T-helper 1 cell (primary cell): ENCODE results near the gene TTLL5.

Experiments used
- DNase-seq, 5 donors: peaks; one replicate each; pipeline ENCODE4 v3.0.0-alpha.2; 2012 to 2020

The TTLL5 gene

DNA sequence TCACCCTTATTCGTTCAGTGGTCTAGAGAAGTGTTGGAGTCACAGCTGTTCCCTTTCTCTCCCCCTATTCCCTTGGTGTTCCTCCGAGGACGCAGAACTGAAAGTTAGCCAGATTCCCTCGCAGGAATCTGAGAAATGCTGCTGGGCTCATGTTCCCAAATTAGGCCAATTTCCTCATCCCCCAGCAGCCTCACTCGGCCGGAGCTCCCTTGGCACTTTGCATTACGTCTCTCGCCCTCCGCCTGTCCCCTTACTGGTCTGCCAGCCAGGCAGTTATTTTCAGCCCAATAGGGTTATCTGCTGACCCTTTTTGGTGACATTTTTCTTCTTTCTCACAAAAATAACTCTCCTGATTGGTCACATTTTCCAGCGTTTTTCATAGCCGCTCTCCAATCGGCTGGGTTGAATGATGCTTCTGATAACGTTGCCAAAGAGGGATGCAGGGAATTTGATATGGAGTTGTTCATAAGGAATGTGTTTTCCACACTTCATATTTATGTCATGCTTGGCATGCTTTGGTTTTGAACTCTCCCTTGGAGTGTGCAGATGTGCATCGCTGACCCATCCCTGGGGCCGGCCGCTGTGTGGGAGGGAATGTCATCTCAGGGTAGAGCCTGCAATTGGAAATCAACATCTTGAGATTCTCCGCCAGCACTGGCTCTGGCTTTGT lies 334.5 kb downstream of the TTLL5 start:
- no peak for DNase-seq

DNA sequence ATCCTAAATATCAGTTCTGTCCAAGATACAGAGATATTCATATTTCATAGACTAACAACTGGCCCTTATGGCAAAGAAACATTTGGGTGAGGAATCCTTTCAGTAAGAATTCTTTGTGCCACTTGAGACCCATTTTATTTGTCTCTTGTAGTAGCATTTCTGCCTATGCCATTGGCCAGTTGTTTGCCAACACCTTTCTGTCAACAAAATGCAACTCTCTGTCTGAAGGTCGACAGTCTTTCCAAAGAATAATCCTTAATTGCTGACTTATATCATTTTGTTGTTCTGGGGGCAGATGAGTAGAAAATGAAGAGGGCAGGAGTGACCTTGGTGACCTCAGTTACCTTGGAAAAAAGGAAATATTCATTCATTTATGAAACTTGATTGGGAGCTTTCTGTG lies 335.4 kb downstream of the TTLL5 start:
- no peak for DNase-seq

DNA sequence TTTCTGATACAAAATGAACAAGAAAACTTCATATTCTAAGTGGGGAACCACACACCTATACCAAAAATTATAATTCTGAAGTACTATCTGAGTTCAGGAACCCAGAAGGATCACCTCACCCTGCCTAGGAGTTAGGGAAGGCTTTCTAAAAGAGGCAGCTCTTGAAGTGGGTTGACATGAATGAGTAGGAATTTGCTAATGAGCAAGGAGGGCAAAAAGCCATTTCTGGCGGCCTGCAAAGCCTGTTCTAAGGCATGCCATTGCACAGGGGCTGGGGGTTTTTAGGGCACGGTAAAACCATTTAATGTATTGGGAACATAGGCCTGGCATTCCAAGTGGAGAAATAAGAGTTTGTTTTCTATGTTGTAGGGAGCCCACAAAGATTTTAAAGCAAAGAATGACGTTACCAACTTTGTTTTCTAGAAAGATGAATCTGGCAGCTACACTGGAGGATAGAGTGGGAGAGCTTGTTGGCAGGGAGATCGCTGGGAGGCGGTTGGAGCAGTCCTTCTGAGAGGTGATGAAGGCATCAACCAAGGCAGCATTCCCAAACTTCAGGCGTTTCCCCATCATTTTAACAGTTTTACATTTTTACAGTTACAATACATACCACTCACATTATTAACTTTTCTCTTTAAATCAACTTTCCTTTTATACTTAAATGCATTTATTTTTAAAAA lies 338.6 kb downstream of the TTLL5 start:
- DNase-seq, result no peak

DNA sequence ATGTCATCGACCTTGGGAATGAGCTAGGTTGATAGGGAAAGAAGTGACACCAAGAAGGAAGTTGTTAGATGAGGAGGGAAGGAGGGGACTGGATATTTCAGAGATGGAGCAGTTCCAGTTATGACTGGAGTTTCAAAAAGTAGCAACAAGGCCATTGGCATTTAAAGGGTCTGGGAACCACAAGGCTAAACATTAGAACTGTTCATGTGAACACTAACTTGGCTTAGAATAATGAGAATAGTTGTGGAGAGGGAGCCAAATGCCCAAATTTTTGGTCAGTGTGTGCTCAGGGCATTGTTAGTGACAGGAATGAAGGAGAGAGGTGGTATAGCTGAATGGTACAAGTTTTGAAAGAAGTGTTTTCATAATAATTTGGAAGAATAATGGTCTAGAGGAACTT lies 341.3 kb downstream of the TTLL5 start:
- no peak for DNase-seq
